SHP77 treated with DMSO at 0.1 percent for 48 hours (cell line): ENCODE results near the gene NT5C3B.
A peak's percentile ranks its signal among the peaks of the same experiment; 100 is the strongest.
"Not testable (repeated sequence)": the region's sequence is repeated elsewhere in the genome, so short reads cannot be mapped to it uniquely, and the experiment has no call there.

Experiments
- DNase-seq: peaks from one replicate; lab custom pipeline; 2025; lab: John Stamatoyannopoulos, UW

Gene NT5C3B

DNA sequence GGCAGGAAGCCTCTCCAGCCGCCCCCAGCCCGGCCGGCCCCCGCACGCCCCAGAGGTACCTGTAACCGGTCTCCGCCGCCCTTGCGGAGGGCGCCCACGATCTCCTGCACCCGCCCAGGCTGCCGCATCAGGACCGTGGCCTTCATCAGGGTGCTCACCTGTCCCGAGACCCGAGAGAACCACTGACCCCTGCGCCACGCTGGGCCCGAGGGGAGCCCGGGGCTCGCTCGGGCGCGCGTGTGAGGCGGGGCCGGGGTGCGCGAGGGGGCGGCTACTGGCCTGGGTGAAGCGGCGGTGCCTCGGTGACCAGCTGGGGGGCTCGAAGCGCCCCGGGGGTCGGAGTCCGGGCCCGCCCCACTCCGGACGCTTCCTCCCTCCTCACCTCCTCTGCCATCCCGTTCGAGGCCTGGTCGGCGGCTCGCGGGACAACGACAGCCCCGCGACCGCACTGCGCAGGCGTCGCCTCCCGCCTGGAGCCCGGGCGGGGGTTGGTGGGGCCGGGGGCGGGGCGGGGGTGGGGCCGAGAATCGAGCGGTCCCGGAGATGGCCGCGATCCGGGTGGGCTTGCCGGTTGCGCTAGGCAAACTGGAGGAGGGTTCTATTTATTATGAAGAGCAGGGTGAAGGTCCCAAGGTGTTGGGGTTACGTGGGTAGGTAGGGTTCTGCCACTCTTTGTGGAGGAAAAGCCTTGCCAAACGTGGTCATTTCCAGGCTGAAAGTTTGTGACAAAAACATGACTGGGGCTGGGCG is at the start of gene NT5C3B:
TSS of gene NT5C3B (minus strand) at position 433 of the 750 bp plus-strand sequence. CDS start at position 394, 39 bp downstream.
- no peak for DNase-seq

GRCh38 chr17:41885733-41886132 is 49.7 kb upstream of the NT5C3B start:
- DNase-seq, result no peak

GRCh38 chr17:41882756-41883155 is 46.7 kb upstream of the NT5C3B start:
- DNase-seq, result no peak

DNA sequence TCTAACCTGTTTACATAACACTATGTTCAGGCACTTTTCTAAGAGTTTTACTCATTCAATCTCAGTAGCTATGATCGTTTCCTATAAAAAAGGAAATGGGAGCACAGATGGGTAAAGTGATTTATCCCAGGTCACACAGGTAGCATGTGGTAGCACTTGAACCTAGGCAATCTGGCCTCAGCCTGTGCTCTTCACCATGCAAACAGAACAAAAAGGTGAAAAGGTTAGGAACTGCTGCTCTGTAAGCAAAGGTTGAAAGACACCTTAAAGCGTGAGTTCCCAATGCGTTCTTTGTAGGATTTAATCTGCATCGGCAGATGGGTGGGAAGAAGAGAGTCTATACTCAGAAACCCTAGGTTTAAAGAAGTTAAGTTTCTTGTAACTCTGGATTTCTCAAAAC is 44.1 kb upstream of the NT5C3B start:
- no peak for DNase-seq

GRCh38 chr17:41874293-41874670 is 38.2 kb upstream of the NT5C3B start:
- DNase-seq, result not testable (repeated sequence)

DNA sequence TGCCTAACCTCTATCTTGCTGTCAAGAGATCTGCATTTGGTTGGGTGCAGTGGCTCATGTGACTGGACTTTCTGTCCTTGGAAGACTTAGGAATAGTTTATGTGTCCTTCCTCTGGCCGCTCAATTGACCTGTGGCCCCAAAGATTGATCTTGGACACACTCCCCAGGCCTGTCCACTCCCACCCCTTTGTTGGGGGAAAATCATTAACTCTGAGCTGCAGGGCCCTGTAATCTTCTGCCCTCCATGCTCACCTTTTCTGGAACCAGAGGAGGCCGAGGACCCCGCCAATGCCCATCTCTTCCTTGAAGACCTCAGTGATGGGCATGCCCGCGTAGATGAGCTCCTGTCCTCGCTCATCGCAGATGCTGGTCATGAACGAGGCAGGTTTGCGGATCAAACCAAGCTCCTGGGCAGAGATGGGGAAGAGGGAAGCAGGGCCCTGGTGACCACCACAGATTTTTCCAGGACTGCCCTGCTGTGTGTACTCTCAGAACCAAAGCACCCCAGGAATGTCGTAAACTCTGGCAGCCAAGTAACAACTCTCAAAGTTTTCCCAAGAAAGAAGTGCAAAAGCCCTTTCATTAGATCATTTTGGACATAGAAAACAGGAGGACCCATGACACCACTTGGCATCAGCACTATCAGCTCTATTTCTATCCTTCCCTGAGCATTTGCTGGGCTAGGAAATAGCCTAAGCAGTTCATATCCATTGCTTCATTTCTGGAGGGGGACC is 37.7 kb upstream of the NT5C3B start:
- DNase-seq, result no peak

DNA sequence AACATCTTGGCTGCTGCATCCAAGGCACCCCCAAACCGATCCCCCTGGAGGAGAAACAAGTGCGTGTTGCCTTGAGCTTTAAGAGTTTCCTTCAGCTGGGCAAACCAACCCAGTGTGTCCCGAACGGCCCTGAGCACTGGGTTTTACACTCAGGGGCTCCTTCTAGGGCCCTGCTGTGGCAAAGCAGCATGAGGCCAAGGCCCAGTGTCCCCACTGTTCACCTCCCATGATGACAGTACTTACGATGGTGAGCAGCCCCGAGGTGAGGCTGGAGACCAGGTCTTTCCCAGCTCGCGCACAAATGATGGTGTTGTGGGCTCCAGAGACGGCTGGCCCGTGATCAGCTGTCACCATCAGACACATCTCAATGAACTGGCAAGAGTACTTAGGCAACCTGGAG is 35.8 kb upstream of the NT5C3B start:
- no peak for DNase-seq

GRCh38 chr17:41870627-41871026 is 34.6 kb upstream of the NT5C3B start:
- no peak for DNase-seq

GRCh38 chr17:41870097-41870496 is 34.1 kb upstream of the NT5C3B start:
- DNase-seq, result no peak

GRCh38 chr17:41869426-41869825 is 33.4 kb upstream of the NT5C3B start:
- DNase-seq, result no peak

GRCh38 chr17:41868568-41868967 is 32.5 kb upstream of the NT5C3B start:
- no peak for DNase-seq

DNA sequence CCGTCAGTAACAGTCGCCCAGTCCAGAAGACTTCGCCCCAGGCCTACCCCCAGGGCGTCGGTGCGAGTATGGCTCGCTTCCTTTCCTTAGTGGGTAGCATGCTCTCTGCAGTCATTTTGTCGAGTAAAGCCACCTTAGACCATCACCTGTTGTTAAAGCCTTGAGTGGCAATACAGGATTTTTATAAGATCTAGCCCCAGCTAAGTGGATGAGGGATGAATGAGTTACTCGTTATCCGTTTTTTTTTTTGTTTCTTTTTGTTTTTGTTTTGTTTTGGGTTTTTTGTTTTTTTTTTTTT is 29.5 kb upstream of the NT5C3B start:
- DNase-seq, result no peak

- DNase-seq, result peak; percentile 44
Observed at GRCh38 chr17:41864836-41865595, 29.0 kb upstream of the NT5C3B start, which contains the start of gene KLHL11. TSS of gene KLHL11 (minus strand) at chr17:41865423. CDS start at chr17:41865370, 53 bp downstream.

GRCh38 chr17:41864498-41864835 is 28.4 kb upstream of the NT5C3B start:
- no peak for DNase-seq

DNA sequence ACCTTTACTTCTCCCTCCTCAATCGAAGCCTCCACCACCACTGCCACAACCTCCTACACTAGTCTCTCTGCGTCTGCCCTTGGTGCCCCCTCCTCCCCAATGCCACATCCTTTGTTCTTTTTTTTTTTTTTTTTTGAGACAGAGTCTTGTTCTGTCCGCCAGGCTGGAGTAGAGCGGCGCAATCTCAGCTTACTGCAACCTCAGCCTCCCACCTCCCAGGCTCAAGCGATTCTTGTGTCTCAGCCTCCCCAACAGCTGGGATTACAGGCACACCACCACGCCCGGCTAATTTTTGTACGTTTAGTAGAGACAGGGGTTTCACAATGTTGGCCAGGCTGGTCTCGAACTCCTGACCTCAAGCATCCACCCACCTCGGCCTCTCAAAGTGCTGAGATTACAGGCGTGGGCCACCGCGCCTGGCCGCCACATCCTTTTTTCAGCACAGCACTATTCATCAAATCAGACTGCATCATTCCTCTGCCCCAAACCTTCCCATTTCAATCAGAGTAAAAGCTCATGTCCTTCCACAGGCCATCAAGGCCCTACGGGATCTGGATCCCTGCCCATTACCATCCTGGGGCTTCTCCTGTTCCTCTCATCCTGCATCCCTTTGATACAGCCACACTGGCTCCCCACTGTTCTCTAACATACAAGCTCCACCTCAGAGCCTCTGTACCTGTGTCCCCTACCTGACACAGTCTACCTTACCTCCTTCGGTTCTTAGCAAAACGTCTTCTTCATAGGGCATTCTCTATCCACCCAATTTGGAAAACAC is 27.2 kb upstream of the NT5C3B start:
- no peak for DNase-seq

DNA sequence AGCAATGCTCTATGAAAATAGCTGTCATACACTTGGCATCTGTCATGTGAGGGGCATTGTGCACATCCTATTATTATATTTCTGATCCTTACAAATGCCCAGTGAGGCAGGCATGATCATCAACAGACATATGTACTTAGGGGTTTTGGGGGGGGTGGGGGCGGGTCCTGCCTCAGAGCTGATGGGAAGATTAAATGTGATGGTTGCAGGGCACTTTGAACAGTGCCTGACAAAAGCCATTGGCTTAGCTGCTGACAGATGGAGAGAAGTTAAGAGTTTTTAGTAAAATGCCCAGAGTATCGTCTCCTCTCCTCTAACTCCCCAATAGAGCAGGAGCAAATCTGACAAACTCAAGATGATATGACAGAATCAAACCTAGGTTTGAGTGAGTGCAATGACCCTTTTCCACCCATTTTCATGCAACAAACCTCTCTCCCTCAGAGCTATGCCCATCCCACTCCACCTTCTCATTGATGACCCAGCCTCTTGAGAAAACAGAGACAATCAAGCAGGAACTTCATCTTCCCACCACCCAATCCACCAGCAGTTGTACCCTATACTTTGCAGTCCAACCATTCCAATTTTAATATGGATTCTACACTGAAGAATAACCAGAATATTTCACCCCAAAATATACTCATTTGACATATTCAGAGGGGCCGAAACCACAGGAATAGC is 24.4 kb upstream of the NT5C3B start:
- no peak for DNase-seq

DNA sequence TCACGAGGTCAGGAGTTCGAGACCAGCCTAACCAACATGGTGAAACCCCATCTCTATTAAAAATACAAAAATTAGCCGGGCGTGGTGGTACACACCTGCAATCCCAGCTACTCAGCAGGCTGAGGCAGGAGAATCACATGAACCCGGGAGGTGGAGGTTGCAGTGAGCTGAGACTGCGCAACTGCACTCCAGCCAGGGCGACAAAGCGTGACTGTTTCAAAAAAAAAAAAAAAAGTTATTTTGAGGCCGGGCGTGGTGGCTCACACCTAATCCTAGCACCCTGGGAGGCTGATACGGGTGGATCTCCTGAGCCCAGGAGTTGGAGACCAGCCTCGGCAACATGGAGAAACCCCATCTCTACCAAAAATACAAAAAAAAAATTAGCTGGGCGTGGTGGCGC is 15.3 kb upstream of the NT5C3B start:
- DNase-seq, result not testable (repeated sequence)

- DNase-seq, result no peak
Observed at GRCh38 chr17:41849251-41849990, 13.4 kb upstream of the NT5C3B start.

DNA sequence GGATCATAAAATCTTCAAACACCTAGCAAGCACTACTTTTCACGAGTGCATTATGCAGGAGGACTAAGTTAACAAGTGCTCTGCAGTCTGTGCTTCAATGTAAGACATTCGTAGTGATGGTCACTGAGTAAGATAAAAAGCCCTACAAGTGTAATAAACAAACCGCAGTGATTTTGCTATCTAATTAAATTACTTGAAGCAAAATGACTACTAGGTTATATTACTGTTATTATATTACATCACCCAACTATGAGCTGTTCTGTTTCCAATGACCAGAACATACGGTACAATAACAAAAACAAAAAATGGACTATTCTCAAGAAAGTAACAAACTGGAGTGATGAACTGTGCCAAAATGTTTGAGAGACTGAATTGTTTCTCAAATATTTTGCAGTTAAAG is 12.8 kb upstream of the NT5C3B start:
- no peak for DNase-seq

GRCh38 chr17:41844971-41845370 is 8.9 kb upstream of the NT5C3B start:
- DNase-seq, result no peak

GRCh38 chr17:41840781-41841180 is 4.7 kb upstream of the NT5C3B start:
- DNase-seq, result not testable (repeated sequence)
